H9 (cell line): ENCODE results near the gene UQCC3. TPM values are rescaled to one million over a fixed set of nuclear protein-coding genes. Genes with fewer than 3 reads are reported as not detected.

ENCODE experiments used
- DNase-seq: peaks from one replicate; pipeline ENCODE4 v3.0.0-alpha.2; 2017
- H2AFZ ChIP-seq: one replicate; pipeline ENCODE4 v1.6.1; 2013; ENCODE audit warnings: mild to moderate bottlenecking, low read length, control low read depth, moderate library complexity
- H2AK5ac ChIP-seq: 2 replicates; pipeline ENCODE4 v1.6.1; 2013; ENCODE audit warnings: low read length, control low read depth, mixed read lengths; ENCODE audit not compliant: insufficient read length
- H2BK120ac ChIP-seq: one replicate; pipeline ENCODE4 v1.6.1; 2013; ENCODE audit warnings: low read depth, mild to moderate bottlenecking, low read length, control low read depth, inconsistent platforms; ENCODE audit not compliant: poor library complexity, severe bottlenecking
- H2BK12ac ChIP-seq: 2 replicates; pipeline ENCODE4 v1.6.1; 2013; ENCODE audit warnings: low read length, control low read depth, mixed read lengths, low read depth; ENCODE audit not compliant: insufficient read length
- H2BK15ac ChIP-seq: 2 replicates; pipeline ENCODE4 v1.6.1; 2013; ENCODE audit warnings: low read depth, low read length, control low read depth
- H2BK20ac ChIP-seq: one replicate; pipeline ENCODE4 v1.6.1; 2013; ENCODE audit warnings: low read depth, mild to moderate bottlenecking, low read length, control low read depth, inconsistent platforms; ENCODE audit not compliant: poor library complexity, severe bottlenecking
- H2BK5ac ChIP-seq: 2 replicates; pipeline ENCODE4 v1.6.1; 2013; ENCODE audit warnings: low read length, control low read depth, mixed read lengths; ENCODE audit not compliant: insufficient read length
- H3K14ac ChIP-seq: 2 replicates; pipeline ENCODE4 v1.6.1; 2013; ENCODE audit warnings: low read length, control low read depth; ENCODE audit not compliant: insufficient read depth
- H3K18ac ChIP-seq: 2 replicates; pipeline ENCODE4 v1.6.1; 2013; ENCODE audit warnings: low read depth, mild to moderate bottlenecking, mixed read lengths, low read length, control low read depth; ENCODE audit not compliant: insufficient read length
- H3K23ac ChIP-seq: 2 replicates; pipeline ENCODE4 v1.6.1; 2013; ENCODE audit warnings: low read length, control low read depth, mixed read lengths, low read depth; ENCODE audit not compliant: insufficient read length
- H3K23me2 ChIP-seq: 2 replicates; pipeline ENCODE4 v1.6.1; 2013; ENCODE audit warnings: low read depth, mild to moderate bottlenecking, mixed read lengths, low read length, control low read depth; ENCODE audit not compliant: insufficient read length, poor library complexity, severe bottlenecking
- H3K27ac ChIP-seq: 2 replicates; pipeline ENCODE4 v1.5.1; 2013; ENCODE audit warnings: low read length, control low read depth, mixed read lengths, low read depth; ENCODE audit not compliant: insufficient read length
- H3K27me3 ChIP-seq: 2 replicates; pipeline ENCODE4 v1.6.1; 2013; ENCODE audit warnings: low read length, control low read depth, inconsistent platforms; ENCODE audit not compliant: insufficient read depth
- H3K4ac ChIP-seq: 2 replicates; pipeline ENCODE4 v1.6.1; 2013; ENCODE audit warnings: low read depth, mild to moderate bottlenecking, control low read depth, inconsistent platforms, low read length, moderate library complexity
- H3K4me1 ChIP-seq: 2 replicates; pipeline ENCODE4 v1.6.1; 2013; ENCODE audit warnings: low read length, control low read depth, inconsistent platforms; ENCODE audit not compliant: insufficient read depth
- H3K4me2 ChIP-seq: 2 replicates; pipeline ENCODE4 v1.6.1; 2013; ENCODE audit warnings: low read length, control low read depth, mixed read lengths; ENCODE audit not compliant: insufficient read length, insufficient read depth
- H3K56ac ChIP-seq: 2 replicates; pipeline ENCODE4 v1.6.1; 2013; ENCODE audit warnings: low read depth, mild to moderate bottlenecking, mixed read lengths, low read length, control low read depth; ENCODE audit not compliant: insufficient read length
- H3K79me1 ChIP-seq: 2 replicates; pipeline ENCODE4 v1.6.1; 2013; ENCODE audit warnings: low read depth, mild to moderate bottlenecking, moderate library complexity, low read length, control low read depth, inconsistent platforms; ENCODE audit not compliant: insufficient read depth, poor library complexity, severe bottlenecking
- H3K79me2 ChIP-seq: 2 replicates; pipeline ENCODE4 v1.6.1; 2013; ENCODE audit warnings: low read length, control low read depth, inconsistent platforms; ENCODE audit not compliant: insufficient read depth
- H3K9ac ChIP-seq: 2 replicates; pipeline ENCODE4 v1.6.1; 2013; ENCODE audit warnings: low read length, control low read depth, mixed read lengths; ENCODE audit not compliant: insufficient read length; ENCODE audit errors: extremely low read depth
- H3K9me3 ChIP-seq: one replicate; pipeline ENCODE4 v1.6.1; 2013; ENCODE audit warnings: low read depth, low read length, inconsistent platforms; ENCODE audit not compliant: control insufficient read depth
- H3T11ph ChIP-seq: one replicate; pipeline ENCODE4 v1.6.1; 2013; ENCODE audit warnings: mild to moderate bottlenecking, low read length, control low read depth, inconsistent platforms
- H4K20me1 ChIP-seq: one replicate; pipeline ENCODE4 v1.6.1; 2013; ENCODE audit not compliant: control insufficient read depth, insufficient read length, insufficient read depth
- H4K5ac ChIP-seq: 2 replicates; pipeline ENCODE4 v1.6.1; 2013; ENCODE audit warnings: low read depth, mild to moderate bottlenecking, mixed read lengths, low read length, control low read depth; ENCODE audit not compliant: insufficient read length
- H4K8ac ChIP-seq: replicated peaks from 2 replicates; pipeline ENCODE4 v1.6.1; 2013; ENCODE audit warnings: low read length, control low read depth, mixed read lengths, low read depth; ENCODE audit not compliant: insufficient read length
- H4K91ac ChIP-seq: 2 replicates; pipeline ENCODE4 v1.6.1; 2013; ENCODE audit warnings: low read depth, mild to moderate bottlenecking, moderate library complexity, mixed read lengths, low read length, control low read depth; ENCODE audit not compliant: insufficient read length
- H3K27ac Mint-ChIP-seq, 3 experiments: 2 replicates in 2 of 3; 3 replicates in 1 of 3; pipeline ENCODE4 v1.8.0; 2020 to 2021; ENCODE audit warnings: mixed read lengths in 3 of 3, mild to moderate bottlenecking in 1 of 3, moderate library complexity in 1 of 3
- H3K27me3 Mint-ChIP-seq: 2 replicates; pipeline ENCODE4 v1.8.0; 2021; ENCODE audit warnings: low read depth, mild to moderate bottlenecking, moderate library complexity, mixed read lengths
- H3K36me3 Mint-ChIP-seq, 3 experiments: 2 replicates in 2 of 3; 3 replicates in 1 of 3; pipeline ENCODE4 v1.8.0; 2020 to 2021; ENCODE audit warnings: low read depth in 3 of 3, mixed read lengths in 3 of 3; ENCODE audit not compliant: insufficient read depth in 1 of 3
- H3K4me1 Mint-ChIP-seq, 2 experiments: 2 replicates each; pipeline ENCODE4 v1.8.0; 2020; ENCODE audit warnings: mixed read lengths in 2 of 2
- H3K4me3 Mint-ChIP-seq, 2 experiments: 2 replicates in 1 of 2; 3 replicates in 1 of 2; pipeline ENCODE4 v1.8.0; 2020 to 2021; ENCODE audit warnings: mild to moderate bottlenecking in 2 of 2, mixed read lengths in 2 of 2, moderate library complexity in 1 of 2
- H3K9me3 Mint-ChIP-seq, 2 experiments: 2 replicates in 1 of 2; 3 replicates in 1 of 2; pipeline ENCODE4 v1.8.0; 2020; ENCODE audit warnings: mild to moderate bottlenecking in 2 of 2, mixed read lengths in 2 of 2, moderate library complexity in 1 of 2
- WGBS: extraction: QIAGEN DNeasy Blood & Tissue Kit; methylation state at CpG from one replicate; pipeline ENCODE4 v1.1.7; 2013; ENCODE audit warnings: missing lambda C conversion rate, low lambda C conversion rate, mixed read lengths; ENCODE audit not compliant: insufficient read length; ENCODE audit errors: extremely low coverage; 5-methylcytosine and 5-hydroxymethylcytosine counted together
- total RNA-seq: library from RNA; stranded (reverse); gene quantifications from 2 replicates; pipeline ENCODE4 v1.2.1, GENCODE V29; 2021
- TF ChIP-seq, protein P1 (sequence below): fragments of 200-600 bp; sonication (generic); conservative IDR thresholded peaks from 3 replicates; pipeline ENCODE4 v1.8.0; 2021; ENCODE audit warnings: antibody characterized with exemption, mild to moderate bottlenecking

Gene UQCC3
- total RNA-seq, 1 experiment from 2014 or later = 11.1 TPM

DNA sequence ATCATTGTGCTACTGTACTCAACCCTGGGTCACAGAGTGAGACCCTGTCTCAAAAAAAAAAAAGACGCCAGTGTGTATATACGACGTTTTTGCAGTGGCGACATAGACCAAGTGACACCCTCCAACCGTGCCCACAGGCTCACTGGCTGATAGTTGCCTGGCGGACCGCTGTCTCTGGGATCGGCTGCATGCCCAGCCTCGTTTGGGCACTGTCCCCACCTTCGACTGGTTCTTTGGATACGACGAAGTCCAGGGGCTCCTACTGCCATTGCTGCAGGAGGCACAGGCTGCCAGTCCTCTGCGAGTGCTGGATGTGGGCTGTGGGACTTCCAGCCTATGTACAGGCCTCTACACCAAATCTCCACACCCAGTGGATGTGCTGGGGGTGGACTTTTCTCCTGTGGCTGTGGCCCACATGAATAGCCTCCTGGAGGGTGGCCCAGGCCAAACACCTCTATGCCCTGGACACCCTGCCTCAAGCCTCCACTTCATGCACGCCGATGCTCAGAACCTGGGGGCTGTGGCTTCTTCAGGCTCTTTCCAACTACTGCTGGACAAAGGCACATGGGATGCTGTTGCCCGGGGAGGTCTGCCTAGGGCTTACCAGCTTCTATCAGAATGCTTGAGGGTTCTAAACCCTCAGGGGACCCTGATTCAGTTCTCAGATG, 5.1 kb upstream of the UQCC3 start:
- Histone ChIP-seq H3K23me2 (peaks cover 17% of the 10 kb centered on the region), H3K14ac (no peak overlapping the region; the same call in 1 of the 2 replicates), H2AK5ac (no peak overlapping the region), H2BK15ac (no peak overlapping the region), H4K20me1 (no peaks in the 10 kb centered on the region), H2BK12ac (no peak overlapping the region), H3K18ac (no peak overlapping the region), H3K4me2 (peak overlapping the region; percentile 86), H2AFZ (no peak overlapping the region), H3K9me3 (no peaks in the 10 kb centered on the region), H3K27ac (no peak overlapping the region), H3K23ac (no peak overlapping the region), H2BK5ac (no peak overlapping the region), H4K8ac (no peak overlapping the region), H3K79me2 (peaks cover 3% of the 10 kb centered on the region; the same call in 1 of the 2 replicates), H3K56ac (no peak overlapping the region), H3K27me3 (no peaks in the 10 kb centered on the region), H2BK120ac (no peak overlapping the region), H3K4ac (no peak overlapping the region), H3K79me1 (no peaks in the 10 kb centered on the region), H2BK20ac (no peak overlapping the region), H4K91ac (no peak overlapping the region), H3K4me1 (peaks cover 2% of the 10 kb centered on the region; the same call in 1 of the 2 replicates), H3K9ac (peak overlapping the region; percentile 95), H3T11ph (no peak overlapping the region), H4K5ac (no peak overlapping the region)
- DNase-seq = no peak
- peaks cover 29 to 49% (median 29%) of the 10 kb centered on the region in 3 experiments for H3K36me3 Mint-ChIP-seq
- H3K27ac Mint-ChIP-seq = peak overlapping the region in 2 of 3 experiments; percentile 73 to 90; a peak in 4 of 7 replicates
- no peaks in the 10 kb centered on the region; the same call in none of the 2 replicates for H3K27me3 Mint-ChIP-seq
- H3K4me3 Mint-ChIP-seq = peak overlapping the region; percentile 94 to 99
- H3K4me1 Mint-ChIP-seq = peaks cover 23 to 24% of the 10 kb centered on the region in 2 experiments
- TF ChIP-seq, protein P1, sequence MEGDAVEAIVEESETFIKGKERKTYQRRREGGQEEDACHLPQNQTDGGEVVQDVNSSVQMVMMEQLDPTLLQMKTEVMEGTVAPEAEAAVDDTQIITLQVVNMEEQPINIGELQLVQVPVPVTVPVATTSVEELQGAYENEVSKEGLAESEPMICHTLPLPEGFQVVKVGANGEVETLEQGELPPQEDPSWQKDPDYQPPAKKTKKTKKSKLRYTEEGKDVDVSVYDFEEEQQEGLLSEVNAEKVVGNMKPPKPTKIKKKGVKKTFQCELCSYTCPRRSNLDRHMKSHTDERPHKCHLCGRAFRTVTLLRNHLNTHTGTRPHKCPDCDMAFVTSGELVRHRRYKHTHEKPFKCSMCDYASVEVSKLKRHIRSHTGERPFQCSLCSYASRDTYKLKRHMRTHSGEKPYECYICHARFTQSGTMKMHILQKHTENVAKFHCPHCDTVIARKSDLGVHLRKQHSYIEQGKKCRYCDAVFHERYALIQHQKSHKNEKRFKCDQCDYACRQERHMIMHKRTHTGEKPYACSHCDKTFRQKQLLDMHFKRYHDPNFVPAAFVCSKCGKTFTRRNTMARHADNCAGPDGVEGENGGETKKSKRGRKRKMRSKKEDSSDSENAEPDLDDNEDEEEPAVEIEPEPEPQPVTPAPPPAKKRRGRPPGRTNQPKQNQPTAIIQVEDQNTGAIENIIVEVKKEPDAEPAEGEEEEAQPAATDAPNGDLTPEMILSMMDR = no peak
- no CpG with 5 or more reads among the region's 16 CpGs for WGBS
- H3K9me3 Mint-ChIP-seq = no peaks in the 10 kb centered on the region; a peak in 1 of 5 replicates
